SK-N-SH (cell line): ENCODE results near the gene PCCB.

Experiments
- EZH2phosphoT487 ChIP-seq: fragments of 200-600 bp; sonication (generic); IDR thresholded peaks from 2 replicates; pipeline ENCODE4 v1.6.1; 2017; ENCODE audit warnings: low read depth, mixed run types, mild to moderate bottlenecking, antibody characterized with exemption, moderate library complexity, borderline replicate concordance
- POLR2AphosphoS5 ChIP-seq: IDR thresholded peaks from 2 replicates; pipeline ENCODE4 v1.6.1; 2012; ENCODE audit warnings: low read depth, low read length
- REST ChIP-seq: IDR thresholded peaks from 2 replicates; pipeline ENCODE4 v1.6.1; 2012; ENCODE audit warnings: mild to moderate bottlenecking, low read depth, low read length, moderate library complexity
- RXRA ChIP-seq: IDR thresholded peaks from 2 replicates; pipeline ENCODE4 v1.4.0; 2012; ENCODE audit warnings: low read depth, mild to moderate bottlenecking, borderline replicate concordance
- SIN3A ChIP-seq: IDR thresholded peaks from 2 replicates; pipeline ENCODE4 v1.6.1; 2012; ENCODE audit warnings: low read depth, mild to moderate bottlenecking, low read length, moderate library complexity, borderline replicate concordance
- TCF12 ChIP-seq: IDR thresholded peaks from 2 replicates; pipeline ENCODE4 v1.4.0; 2012
- TF ChIP-seq, protein P1 (sequence below): fragments of 200-600 bp; sonication (generic); IDR thresholded peaks from 2 replicates; pipeline ENCODE4 v1.6.1; 2017; ENCODE audit warnings: antibody characterized with exemption, mild to moderate bottlenecking, moderate library complexity

GRCh38 chr3:136330900-136331299 is 80.8 kb downstream of the PCCB start:
- no peak for TF ChIP-seq EZH2phosphoT487
- TF ChIP-seq TCF12 = no peak
- TF ChIP-seq POLR2AphosphoS5 = no peak
- TF ChIP-seq SIN3A = no peak
- no peak for TF ChIP-seq RXRA
- TF ChIP-seq REST = no peak
- TF ChIP-seq, protein P1, sequence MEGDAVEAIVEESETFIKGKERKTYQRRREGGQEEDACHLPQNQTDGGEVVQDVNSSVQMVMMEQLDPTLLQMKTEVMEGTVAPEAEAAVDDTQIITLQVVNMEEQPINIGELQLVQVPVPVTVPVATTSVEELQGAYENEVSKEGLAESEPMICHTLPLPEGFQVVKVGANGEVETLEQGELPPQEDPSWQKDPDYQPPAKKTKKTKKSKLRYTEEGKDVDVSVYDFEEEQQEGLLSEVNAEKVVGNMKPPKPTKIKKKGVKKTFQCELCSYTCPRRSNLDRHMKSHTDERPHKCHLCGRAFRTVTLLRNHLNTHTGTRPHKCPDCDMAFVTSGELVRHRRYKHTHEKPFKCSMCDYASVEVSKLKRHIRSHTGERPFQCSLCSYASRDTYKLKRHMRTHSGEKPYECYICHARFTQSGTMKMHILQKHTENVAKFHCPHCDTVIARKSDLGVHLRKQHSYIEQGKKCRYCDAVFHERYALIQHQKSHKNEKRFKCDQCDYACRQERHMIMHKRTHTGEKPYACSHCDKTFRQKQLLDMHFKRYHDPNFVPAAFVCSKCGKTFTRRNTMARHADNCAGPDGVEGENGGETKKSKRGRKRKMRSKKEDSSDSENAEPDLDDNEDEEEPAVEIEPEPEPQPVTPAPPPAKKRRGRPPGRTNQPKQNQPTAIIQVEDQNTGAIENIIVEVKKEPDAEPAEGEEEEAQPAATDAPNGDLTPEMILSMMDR = no peak
